Measurements from ENCODE around the gene EXOC3L4.

The EXOC3L4 gene

GRCh38 chr14:103133210-103134140, 39.0 kb downstream of the EXOC3L4 start:
- DNase-seq (ENCODE audit: low spot score) = no peak

- no peak for DNase-seq (ENCODE audit: low spot score)
These were observed 39.9 kb downstream of the EXOC3L4 start for GRCh38 chr14:103134405-103134804.

- DNase-seq (ENCODE audit: low spot score) = no peak
These were observed 40.4 kb downstream of the EXOC3L4 start for GRCh38 chr14:103134919-103135318.

- DNase-seq (ENCODE audit: low spot score) = no peak
These were observed 41.1 kb downstream of the EXOC3L4 start for GRCh38 chr14:103135333-103136260.

GRCh38 chr14:103136388-103137271, 42.1 kb downstream of the EXOC3L4 start:
- no peak for DNase-seq (ENCODE audit: low spot score)

- no peak for DNase-seq (ENCODE audit: low spot score)
These were observed 43.3 kb downstream of the EXOC3L4 start for GRCh38 chr14:103137689-103138300.

- no peak for DNase-seq (ENCODE audit: low spot score)
These were observed 44.0 kb downstream of the EXOC3L4 start for GRCh38 chr14:103138301-103139131.

GRCh38 chr14:103139132-103140025, 44.9 kb downstream of the EXOC3L4 start:
- DNase-seq (ENCODE audit: low spot score) = no peak

- peak; percentile 52 for DNase-seq (ENCODE audit: low spot score)
These were observed 46.0 kb downstream of the EXOC3L4 start for GRCh38 chr14:103140316-103141109.

- DNase-seq (ENCODE audit: low spot score) = no peak
These were observed 46.7 kb downstream of the EXOC3L4 start for GRCh38 chr14:103141117-103141796.

- no peak for DNase-seq (ENCODE audit: low spot score)
These were observed 47.5 kb downstream of the EXOC3L4 start for GRCh38 chr14:103142026-103142425.

- DNase-seq (ENCODE audit: low spot score) = no peak
These were observed 48.3 kb downstream of the EXOC3L4 start for GRCh38 chr14:103142721-103143302.

- no peak for DNase-seq (ENCODE audit: low spot score)
These were observed 49.0 kb downstream of the EXOC3L4 start for GRCh38 chr14:103143506-103143905.

- DNase-seq (ENCODE audit: low spot score) = peak; percentile 48
These were observed 49.6 kb downstream of the EXOC3L4 start for GRCh38 chr14:103144085-103144484.

GRCh38 chr14:103146141-103146709, 51.7 kb downstream of the EXOC3L4 start:
- DNase-seq (ENCODE audit: low spot score) = no peak

GRCh38 chr14:103149351-103150237, 55.1 kb downstream of the EXOC3L4 start:
- DNase-seq (ENCODE audit: low spot score) = no peak
